ENCODE data around the gene RNASET2.
"Not testable (repeated sequence)": the region's sequence is repeated elsewhere in the genome, so short reads cannot be mapped to it uniquely, and the experiment has no call there.

Gene RNASET2

GRCh38 chr6:166927240-166927934 is 29.0 kb downstream of the RNASET2 start:
- DNase-seq (ENCODE audit: low read depth): no peak

- DNase-seq (ENCODE audit: low read depth): no peak
These were observed 29.6 kb downstream of the RNASET2 start for GRCh38 chr6:166926748-166927147.

GRCh38 chr6:166925141-166925996 is 31.0 kb downstream of the RNASET2 start:
- no peak for DNase-seq (ENCODE audit: low read depth)

- DNase-seq (ENCODE audit: low read depth): no peak
These were observed 31.8 kb downstream of the RNASET2 start for GRCh38 chr6:166924531-166924930.

- DNase-seq (ENCODE audit: low read depth): no peak
These were observed 33.4 kb downstream of the RNASET2 start for GRCh38 chr6:166922937-166923336.

GRCh38 chr6:166921570-166921969 is 34.8 kb downstream of the RNASET2 start:
- DNase-seq (ENCODE audit: low read depth): no peak

GRCh38 chr6:166916824-166917223 is 39.5 kb downstream of the RNASET2 start:
- no peak for DNase-seq (ENCODE audit: low read depth)

- DNase-seq (ENCODE audit: low read depth): not testable (repeated sequence)
These were observed 40.9 kb downstream of the RNASET2 start for GRCh38 chr6:166915484-166915883.

- not testable (repeated sequence) for DNase-seq (ENCODE audit: low read depth)
These were observed 41.4 kb downstream of the RNASET2 start for GRCh38 chr6:166914952-166915351.

- DNase-seq (ENCODE audit: low read depth): no peak
These were observed 45.1 kb downstream of the RNASET2 start for GRCh38 chr6:166911248-166911677.

GRCh38 chr6:166910601-166911000 is 45.7 kb downstream of the RNASET2 start:
- no peak for DNase-seq (ENCODE audit: low read depth)

- DNase-seq (ENCODE audit: low read depth): no peak
These were observed 47.5 kb downstream of the RNASET2 start for GRCh38 chr6:166908811-166909210.

- no peak for DNase-seq (ENCODE audit: low read depth)
These were observed 48.2 kb downstream of the RNASET2 start for GRCh38 chr6:166907871-166908806.

GRCh38 chr6:166907373-166907841 is 48.9 kb downstream of the RNASET2 start:
- DNase-seq (ENCODE audit: low read depth): no peak

GRCh38 chr6:166906376-166907044 is 49.8 kb downstream of the RNASET2 start:
- DNase-seq (ENCODE audit: low read depth): no peak

GRCh38 chr6:166905505-166906134 is 50.7 kb downstream of the RNASET2 start:
- no peak for DNase-seq (ENCODE audit: low read depth)

GRCh38 chr6:166905013-166905412 is 51.3 kb downstream of the RNASET2 start:
- no peak for DNase-seq (ENCODE audit: low read depth)

GRCh38 chr6:166904101-166904746 is 52.1 kb downstream of the RNASET2 start:
- no peak for DNase-seq (ENCODE audit: low read depth)

GRCh38 chr6:166903500-166903899 is 52.9 kb downstream of the RNASET2 start:
- DNase-seq (ENCODE audit: low read depth): no peak

GRCh38 chr6:166903027-166903426 is 53.3 kb downstream of the RNASET2 start:
- DNase-seq (ENCODE audit: low read depth): no peak
